Umbilical cord (tissue), 2 donors: ENCODE results near the gene MARCHF10. TPM values are rescaled to one million over a fixed set of nuclear protein-coding genes. Genes with fewer than 3 reads are reported as not detected.
A peak's percentile ranks its signal among the peaks of the same experiment; 100 is the strongest.

Experiments
- DNase-seq: peaks from one replicate; pipeline ENCODE4 v3.0.0-alpha.2; 2015; ENCODE audit warnings: low spot score
- total RNA-seq: library from RNA; depleted of rRNA; stranded (reverse); fragments of >200 nt; gene quantifications from one replicate; pipeline ENCODE4 v1.2.3, GENCODE V29; 2014; ENCODE audit warnings: low replicate concordance; ENCODE audit not compliant: insufficient read depth

The MARCHF10 gene
- total RNA-seq, 1 donor from 2014 or later, result 0.96 TPM

GRCh38 chr17:62662855-62663254 is 145.3 kb downstream of the MARCHF10 start:
- DNase-seq, result no peak

DNA sequence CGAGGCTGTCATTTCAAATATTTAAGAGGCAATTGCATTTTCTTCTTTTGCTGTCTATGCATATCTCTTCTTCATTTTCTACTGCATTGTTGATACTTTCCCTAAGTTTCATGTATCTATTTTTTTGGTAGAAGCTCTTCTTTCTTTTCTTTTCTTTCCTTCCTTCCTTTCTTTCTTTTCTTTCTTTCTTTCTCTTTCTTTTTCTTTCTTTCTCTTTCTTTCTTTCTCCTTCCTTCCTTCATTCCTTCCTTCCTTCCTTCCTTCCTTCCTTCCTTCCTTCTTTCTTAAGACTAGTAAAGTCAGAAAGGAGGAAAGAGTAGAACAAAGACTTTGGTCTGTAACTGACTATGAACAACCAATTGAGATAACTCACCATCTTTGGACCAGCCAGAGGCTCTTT is 146.8 kb downstream of the MARCHF10 start:
- no peak for DNase-seq

- DNase-seq, result no peak
These were observed 147.4 kb downstream of the MARCHF10 start for GRCh38 chr17:62660629-62661118.

DNA sequence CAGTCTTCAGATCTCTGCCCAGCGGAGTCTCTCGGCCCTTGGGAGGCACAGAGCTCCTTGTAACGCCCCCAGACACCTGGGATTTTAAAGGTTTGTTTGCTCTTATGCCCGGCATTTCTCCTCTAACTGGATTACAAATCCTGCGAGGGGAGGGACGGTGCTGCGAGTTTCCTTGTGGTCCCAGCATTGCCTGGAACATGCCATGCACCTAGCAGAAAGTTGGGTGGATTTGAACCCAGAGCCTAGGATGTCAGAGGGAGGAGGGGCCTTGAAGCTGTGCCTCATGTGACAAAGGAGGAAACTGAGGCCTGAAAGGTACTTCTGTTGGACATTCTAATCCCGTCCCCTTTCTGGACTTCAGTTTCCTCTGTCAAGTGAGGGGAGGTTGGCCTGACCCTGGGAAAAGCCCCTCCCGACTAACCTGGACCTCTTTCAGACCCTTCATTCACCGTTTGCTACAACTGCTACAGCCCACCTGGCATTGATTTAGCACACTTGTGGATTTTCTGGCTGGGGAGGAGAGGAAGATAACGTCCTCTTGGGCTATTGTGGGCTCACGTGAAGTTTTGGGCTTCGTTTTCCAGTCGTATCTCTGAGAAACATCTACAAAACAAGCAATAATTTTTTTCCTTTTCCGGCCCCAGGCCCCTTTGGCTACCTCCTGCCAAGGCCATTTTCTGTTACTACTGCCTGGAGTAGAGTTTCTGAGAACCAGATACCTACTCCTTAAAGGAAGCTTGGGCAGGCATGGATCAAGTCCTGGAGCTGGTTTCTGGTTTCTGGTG is 149.8 kb downstream of the MARCHF10 start:
- no peak for DNase-seq

DNA sequence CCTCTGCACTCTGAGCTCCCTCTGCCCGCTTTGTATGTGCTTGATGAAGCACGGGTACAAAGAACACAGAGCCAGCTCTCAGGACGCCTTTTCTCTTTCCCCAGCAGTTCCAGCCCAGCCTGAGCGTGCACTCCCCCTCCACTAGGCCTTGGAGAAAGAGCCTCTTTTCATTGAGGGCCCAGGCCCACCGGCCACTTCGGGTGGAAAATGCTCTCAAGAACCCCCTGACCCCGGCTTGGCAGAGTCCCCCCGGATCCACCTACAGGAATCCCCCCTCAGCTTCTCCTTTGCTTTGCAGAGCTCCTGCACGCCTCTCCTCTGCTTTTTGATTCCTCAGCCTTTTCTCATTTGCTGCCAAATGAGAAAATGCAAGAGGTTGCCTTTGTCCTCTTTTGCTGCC is 150.4 kb downstream of the MARCHF10 start:
- no peak for DNase-seq

DNA sequence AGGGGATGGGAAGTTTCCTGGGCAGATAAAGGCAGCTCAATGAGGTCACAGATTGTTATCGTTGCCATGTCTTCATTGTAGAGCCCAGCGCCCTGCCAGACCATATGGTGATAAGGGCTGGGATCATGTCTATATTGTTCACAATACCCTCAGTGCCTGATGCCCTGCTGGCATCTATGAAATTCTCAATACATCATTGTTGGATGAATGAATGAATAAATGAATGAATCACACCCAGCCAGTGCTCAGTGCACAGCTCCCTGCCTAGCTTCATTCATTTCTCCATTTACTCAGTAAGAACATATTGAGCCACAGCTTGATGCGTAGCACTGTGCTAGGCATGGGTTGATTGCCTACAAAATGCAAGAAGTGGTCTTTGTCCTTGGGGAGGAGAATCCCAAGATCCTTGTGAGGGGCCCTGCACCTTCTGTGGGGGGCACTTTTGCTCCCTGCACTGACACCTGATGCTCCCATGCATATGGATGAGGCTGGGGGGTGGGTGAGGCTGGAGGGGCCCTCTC is 150.9 kb downstream of the MARCHF10 start:
- no peak for DNase-seq

- no peak for DNase-seq
These were observed 151.7 kb downstream of the MARCHF10 start for GRCh38 chr17:62656446-62656845.

- DNase-seq, result no peak
These were observed 152.5 kb downstream of the MARCHF10 start for GRCh38 chr17:62655656-62656055.

DNA sequence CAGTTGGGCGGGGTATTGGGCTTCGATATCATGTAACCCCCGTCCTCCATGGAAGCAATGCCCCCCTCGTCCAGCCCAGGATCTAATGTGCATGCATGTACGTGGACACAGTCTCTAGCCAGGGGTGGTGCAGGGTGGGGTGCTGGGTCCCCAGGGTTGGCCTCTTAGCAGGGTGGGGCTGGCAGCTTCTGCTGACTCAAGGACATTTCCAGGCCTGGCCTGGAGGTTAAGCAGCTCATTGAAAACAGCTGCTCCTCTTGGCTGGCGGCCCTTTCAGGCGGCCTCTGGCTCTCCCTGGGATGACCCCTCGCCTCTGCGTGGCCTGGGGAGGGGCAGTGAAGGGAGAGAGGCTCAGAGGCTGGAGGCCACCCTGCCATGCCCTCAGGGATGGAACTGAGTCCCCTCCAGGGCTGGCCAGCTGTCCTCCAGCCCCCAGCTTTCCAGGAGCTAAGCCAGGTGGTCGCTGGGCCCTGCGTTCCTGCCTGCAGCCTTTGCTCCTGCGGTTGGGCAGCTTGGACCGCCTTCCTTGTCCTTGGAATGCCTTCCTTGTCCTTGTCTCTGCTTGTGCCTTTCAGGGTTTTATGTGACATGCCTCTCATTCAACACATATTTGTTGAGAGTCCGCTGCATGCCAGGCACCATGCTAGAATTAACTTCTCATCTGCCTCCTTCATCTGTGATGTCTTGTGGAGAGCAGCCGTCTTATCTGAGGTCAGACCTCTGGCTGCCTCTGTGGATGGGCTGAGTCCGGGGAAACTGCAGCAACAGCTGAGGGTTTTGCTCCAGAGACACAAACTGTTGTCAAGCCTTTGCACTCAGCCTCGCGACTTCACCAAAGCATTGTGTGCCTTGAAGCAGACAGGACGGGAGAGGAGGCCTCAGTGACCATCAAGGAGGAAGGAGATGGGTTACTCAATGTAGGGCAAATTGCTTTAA is 154.0 kb downstream of the MARCHF10 start:
- peak; percentile 91 for DNase-seq

GRCh38 chr17:62653002-62653825 is 154.9 kb downstream of the MARCHF10 start:
- peak; percentile 89 for DNase-seq

DNA sequence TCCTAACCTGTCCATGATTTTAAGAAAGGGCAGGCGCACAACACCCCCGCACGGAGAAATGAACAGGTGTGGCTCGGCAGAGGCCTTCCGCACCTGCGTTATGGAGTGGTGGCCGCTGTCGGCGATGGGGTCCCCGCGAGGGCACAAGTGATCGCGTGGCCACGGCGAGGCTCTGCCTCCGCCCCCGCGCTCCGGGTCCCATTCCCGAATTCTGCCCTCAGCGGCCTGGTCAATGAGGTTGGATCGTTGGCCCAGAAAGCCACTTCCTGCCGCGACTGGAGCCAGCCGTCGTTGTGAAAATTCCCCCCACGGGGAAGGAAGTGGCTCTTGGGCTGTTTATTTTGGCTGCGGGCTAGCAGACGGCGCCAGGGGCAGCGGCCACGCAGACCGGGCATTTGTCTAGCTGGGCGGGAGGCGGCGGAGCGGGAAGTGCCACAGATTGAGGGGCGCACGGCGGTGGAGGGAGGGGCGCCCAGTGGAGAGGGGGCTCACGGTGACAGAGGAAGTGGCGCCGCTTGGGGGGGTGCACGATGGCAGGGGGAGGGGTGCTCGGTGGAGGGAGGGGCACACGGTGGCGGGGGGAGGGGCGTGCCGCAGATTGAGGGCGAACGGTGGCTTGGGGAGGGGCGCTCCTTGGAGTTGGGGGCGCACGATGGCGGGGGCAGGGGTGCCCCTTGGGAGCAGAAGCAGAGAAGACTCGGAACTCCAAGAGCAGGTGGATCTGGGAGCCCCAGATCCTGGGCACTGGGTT is 155.7 kb downstream of the MARCHF10 start:
- peak; percentile 48 for DNase-seq

Other genes with a start within 250 kb of the MARCHF10 start
- 374 TPM for gene MRC2, start 180.6 kb downstream of the MARCHF10 start, total RNA-seq
- 86.9 TPM for gene TANC2, start 157.9 kb upstream of the MARCHF10 start, total RNA-seq